HG03196 (cell line): ENCODE results near the gene UNG.
A peak's percentile ranks its signal among the peaks of the same experiment; 100 is the strongest.

Experiments used
- ATAC-seq: cut with Tn5 transposase; IDR thresholded peaks from one replicate; pipeline ENCODE4 v1.9.1; 2021; ENCODE audit not compliant: unreplicated experiment

The UNG gene

GRCh38 chr12:109088818-109089217 is 8.6 kb upstream of the UNG start:
- no peak for ATAC-seq

GRCh38 chr12:109089683-109090082 is 7.7 kb upstream of the UNG start:
- ATAC-seq: no peak

GRCh38 chr12:109092497-109093021 is 4.8 kb upstream of the UNG start:
- no peak for ATAC-seq

- peak; percentile 72 for ATAC-seq
These were observed 4.1 kb upstream of the UNG start, which contains the start of gene ALKBH2 for GRCh38 chr12:109093022-109093918. TSS of gene ALKBH2 (minus strand) at chr12:109093472. CDS start at chr12:109092786, 686 bp downstream.

- no peak for ATAC-seq
These were observed 310 bp upstream of the UNG start for GRCh38 chr12:109097140-109097434.

GRCh38 chr12:109098183-109098604 is 797 bp downstream of the UNG start:
- ATAC-seq: peak; percentile 28

- ATAC-seq: no peak
These were observed 1.3 kb downstream of the UNG start for GRCh38 chr12:109098651-109099050.

GRCh38 chr12:109099431-109100020 is 2.1 kb downstream of the UNG start:
- no peak for ATAC-seq

GRCh38 chr12:109100741-109101140 is 3.3 kb downstream of the UNG start:
- no peak for ATAC-seq

GRCh38 chr12:109102491-109102890 is 5.1 kb downstream of the UNG start:
- no peak for ATAC-seq

GRCh38 chr12:109105176-109105575 is 7.8 kb downstream of the UNG start:
- ATAC-seq: no peak

GRCh38 chr12:109109746-109110350 is 12.5 kb downstream of the UNG start:
- no peak for ATAC-seq

- ATAC-seq: no peak
These were observed 13.6 kb downstream of the UNG start for GRCh38 chr12:109110988-109111495.

GRCh38 chr12:109112720-109113465 is 15.5 kb downstream of the UNG start:
- ATAC-seq: no peak

GRCh38 chr12:109113661-109114321 is 16.4 kb downstream of the UNG start:
- ATAC-seq: no peak

- ATAC-seq: no peak
These were observed 17.2 kb downstream of the UNG start for GRCh38 chr12:109114644-109115043.

GRCh38 chr12:109115404-109115757 is 18.0 kb downstream of the UNG start:
- no peak for ATAC-seq

GRCh38 chr12:109115758-109116610 is 18.6 kb downstream of the UNG start, which contains the start of gene ACACB:
TSS of gene ACACB (plus strand) at chr12:109116587. CDS start at chr12:109139406, 22,819 bp downstream.
- ATAC-seq: no peak

- ATAC-seq: no peak
These were observed 19.2 kb downstream of the UNG start for GRCh38 chr12:109116611-109116949.

GRCh38 chr12:109120095-109120494 is 22.7 kb downstream of the UNG start:
- ATAC-seq: no peak
